Activated T-cell treated with anti-CD3 and anti-CD28 coated beads, Interleukin-2, amount 50 U/mL, for 48 hours (primary cell): ENCODE results near the gene SLC6A17.

ENCODE experiments used
- DNase-seq, 2 experiments: peaks; one replicate each; pipeline ENCODE4 v3.0.0-alpha.2; 2020

The SLC6A17 gene

DNA sequence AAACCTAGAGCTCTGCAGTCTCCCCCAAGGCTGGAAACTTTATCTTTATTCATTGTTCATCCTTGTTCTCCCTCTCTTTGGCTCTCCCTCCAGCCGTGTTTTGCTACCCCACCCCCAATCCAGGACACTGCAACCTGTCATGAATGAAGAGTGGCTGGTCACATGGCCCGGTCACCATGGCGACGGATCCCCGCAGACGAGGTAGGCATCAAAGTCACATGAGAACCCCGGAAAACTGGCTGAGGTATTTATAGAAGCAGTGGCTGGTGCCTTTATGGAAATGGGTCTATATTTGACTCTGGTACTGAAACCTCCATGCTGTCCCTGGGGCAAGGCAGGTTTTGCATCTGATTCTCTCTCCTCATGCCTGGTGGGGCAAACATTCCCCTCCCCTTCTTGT lies 13.4 kb upstream of the SLC6A17 start:
- DNase-seq, result peak in 1 of 2 experiments; percentile 37

DNA sequence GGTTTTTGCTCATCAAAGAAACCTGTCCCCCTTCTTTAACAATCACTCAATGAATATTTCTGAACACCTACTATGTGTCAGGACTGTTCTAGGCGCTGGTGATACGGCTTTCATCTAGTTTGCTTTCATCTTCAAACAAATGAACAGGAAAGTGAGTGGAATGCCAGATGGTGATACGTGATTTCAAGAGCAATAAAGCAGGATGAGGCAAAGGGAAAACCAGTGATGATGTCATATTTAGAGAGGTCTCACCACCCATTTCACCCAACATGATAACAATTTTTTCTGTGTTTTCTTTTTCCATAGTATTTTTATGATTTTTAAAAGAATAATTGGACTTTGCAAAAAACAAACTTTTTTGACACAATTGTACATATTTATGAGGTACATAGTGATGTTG lies 11.3 kb upstream of the SLC6A17 start:
- DNase-seq, result no peak

DNA sequence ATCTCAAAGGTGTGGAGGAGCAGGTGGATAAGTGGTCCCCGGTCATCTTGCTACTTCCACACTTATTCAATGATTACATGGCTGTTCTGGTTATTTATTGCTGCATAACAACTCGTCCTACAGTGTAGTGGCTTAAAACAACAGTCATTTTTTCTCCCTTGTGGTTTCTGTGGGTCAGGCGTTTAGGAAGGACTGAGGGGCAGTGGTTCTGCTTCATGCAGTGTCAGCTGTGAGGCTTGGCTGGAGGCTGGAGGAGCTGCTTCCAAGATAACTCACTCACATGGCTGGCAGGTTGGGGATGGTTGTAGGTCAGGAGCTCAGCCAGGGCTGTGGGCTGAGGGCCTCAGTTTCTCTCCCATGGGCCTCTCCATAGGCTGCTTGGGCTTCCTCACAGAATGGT lies 5.9 kb upstream of the SLC6A17 start:
- DNase-seq, result no peak

DNA sequence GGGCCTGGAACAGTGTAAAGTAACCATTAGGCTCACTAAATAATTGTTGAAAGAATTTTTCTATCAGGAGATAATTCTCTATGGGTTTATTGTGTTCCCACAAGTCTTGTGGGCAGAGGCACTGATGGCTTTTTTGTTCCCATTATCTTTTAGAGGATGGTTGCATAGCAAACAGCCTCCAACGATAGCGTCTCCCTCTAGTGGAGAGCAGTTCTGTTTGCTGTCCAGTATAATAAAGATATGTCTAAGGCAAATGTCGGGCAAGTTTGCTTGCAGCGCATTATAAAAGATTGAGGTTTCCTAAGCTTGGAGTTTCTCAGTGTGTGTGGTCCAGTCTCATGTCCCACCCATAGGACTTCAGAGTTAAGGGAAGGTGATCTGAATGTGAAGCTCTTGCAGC lies 1.3 kb upstream of the SLC6A17 start:
- no peak for DNase-seq

DNA sequence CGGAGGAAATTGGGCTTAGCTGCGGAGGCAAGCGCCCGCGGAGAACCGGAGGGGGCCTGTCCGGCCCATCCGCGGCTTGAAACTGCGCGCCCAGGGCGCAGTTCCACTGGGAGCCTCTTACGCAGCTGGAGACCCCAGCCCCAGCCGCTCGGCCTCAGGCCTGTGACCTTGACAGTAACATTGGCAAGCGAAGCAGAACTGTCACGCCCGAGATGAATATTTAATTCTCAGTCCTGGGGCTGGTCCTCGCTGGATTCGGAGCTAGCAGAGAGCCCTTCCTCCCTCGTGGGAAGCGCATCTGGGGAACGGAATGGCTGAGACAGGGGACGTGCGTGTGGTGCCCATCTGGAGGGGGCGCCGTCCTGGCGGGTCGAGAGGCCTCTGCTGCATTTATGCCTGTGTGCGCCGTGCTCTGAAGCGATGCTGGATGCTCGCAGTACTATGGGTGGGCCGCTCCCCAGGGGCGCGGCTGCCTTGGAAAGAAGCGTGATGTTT lies 928 bp downstream of the SLC6A17 start:
- no peak for DNase-seq

DNA sequence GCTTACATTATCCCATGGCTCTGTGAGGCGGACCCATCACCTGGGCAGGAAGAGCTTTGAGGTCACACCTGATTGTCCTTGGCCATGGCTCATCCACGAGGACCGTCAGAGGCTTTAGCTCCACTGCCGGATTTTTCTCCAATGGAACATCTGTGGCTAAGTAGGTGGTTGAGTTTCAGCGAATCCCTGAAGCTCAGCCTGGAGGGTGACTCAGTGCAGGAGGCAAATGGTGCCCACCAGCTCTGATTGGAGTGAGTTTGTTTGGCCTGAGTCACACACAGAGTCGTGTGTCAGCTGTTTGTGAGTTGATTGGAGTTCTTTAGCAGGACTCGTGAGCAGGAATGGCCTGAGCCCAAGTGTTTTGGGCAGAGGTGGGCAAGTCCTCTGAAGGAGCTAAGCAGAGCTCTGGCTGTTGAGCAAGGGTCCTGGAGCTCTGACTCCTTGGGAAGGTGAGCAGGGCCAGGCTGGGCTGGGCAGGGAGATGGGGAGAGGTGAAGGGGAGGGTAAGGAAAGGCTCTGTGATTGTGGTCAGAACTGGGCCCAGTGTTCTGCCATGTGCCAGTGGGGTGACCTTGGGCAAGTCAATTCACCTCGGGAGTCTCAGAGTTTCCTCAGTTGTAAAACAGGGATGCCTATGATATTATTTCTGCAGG lies 2.0 kb downstream of the SLC6A17 start:
- DNase-seq, result no peak

DNA sequence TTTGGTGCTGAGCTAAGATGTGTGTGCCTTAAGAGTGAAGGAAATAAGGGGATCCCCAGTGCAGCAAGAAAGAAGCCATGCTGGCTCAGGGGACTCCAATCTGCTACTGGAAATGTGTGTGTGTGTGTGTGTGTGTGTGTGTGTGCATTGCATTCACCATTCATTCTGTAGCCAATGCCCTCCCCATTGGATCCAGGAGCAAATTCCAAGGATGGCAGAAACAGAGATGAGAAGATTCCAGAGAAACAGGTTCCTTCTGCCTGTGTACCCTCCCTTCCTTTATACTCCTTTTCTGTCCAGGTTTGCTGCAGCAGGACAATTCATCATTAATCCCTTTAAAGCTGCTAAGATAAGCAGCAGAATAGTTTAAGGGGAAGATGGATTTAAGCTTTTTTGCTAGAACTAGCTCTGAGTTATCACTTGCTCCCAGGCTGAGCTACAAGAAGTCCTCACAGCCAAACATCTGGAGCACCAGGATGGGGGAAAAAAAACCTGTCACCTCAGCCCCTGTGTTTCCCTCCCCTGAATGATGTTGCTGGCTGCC lies 3.2 kb downstream of the SLC6A17 start:
- DNase-seq, result no peak

DNA sequence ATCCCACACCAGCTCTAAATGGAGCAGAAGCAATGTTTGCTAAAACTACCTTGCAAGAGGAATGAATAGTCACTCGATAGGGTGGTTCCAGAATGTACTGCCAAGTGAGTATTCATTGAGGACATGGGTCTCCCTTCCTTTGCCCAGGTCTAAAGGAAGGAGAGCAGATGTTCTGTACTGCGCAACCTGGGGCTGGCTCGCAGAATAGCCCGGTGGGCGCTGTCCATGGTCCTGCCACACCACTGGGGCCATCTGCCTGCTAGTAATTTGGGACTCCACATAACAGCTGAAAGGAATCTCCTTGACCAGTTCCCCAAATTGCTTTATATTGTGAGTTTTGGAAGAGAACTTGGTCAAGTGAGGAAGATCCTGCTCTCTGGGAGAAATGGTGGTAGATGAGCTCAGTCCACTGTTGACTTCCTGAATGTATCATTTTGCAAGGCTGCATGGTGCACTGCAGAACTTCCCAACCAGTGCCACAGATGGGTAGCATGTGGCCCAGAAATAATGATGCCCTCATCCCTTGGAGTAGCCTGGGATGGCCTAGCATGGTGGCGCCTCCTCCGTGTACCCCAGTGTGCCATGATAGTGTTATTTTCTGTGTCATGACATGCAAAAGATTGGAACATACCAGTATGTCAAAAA lies 5.7 kb downstream of the SLC6A17 start:
- DNase-seq, result peak; percentile 45 to 67

DNA sequence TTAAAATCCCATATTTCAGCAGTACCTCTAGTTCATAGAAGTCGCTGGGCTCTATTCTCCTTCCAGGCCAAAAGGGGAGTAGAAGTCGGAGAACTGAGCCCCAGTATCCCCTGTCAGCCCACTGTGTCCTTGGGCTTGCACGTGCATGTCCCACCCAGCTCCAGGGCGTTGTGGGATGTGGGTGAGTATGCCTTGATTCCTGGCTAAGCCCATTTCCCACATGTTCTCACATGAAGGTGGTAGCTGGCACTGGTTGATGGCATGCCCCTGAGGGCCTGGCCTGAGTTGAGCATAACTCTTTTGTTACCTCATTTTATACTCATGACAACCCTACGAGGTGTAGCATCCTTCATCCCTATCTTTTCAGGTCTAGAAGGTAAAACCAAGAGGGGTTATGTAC lies 8.0 kb downstream of the SLC6A17 start:
- DNase-seq, result no peak

DNA sequence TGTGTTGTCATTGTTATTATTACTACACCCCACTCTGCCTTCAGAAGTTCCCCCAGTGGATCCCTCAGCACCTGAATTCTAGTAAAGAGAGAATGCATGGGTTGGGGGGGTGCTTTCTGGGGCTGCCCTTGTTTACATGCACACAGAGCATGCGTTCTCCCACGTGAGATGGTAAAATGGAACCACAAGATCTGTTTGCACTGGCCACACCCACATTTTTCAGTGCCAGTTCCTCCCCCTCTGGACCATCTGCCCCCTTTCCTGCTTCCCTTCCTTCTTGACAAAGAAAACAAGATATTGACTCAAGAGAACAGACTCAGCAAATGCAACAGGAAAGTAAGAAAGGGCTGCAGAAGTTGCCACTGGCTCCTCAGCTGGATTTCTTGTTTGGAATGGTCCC lies 8.9 kb downstream of the SLC6A17 start:
- DNase-seq, result no peak

DNA sequence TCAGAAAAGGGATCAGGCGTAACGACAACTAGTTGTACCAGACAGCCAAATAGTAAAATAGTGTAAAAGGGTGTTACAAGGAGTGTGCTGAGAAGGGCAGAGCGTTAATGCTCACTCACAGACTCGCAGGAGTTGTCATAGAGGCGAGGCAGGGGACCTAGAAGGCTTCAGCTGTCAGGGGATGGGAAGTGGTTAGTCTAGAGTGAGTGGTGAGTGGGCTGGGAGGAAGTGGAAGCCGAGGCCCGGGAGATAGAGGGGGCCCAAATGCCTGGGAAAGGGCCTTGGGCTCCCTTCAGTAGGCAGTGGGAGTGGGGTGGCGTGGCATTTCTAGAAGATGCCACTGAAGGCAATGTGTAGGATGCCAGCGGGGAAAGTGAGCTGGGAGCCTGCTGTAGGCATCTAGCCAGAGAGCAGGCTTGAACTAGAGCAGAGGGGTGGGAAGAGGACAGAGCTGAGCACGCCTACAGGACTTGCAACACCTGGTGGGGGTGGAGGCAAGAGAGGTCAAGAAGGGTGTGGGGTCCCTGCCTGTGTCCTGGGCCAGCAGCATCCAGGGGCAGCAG lies 10.3 kb downstream of the SLC6A17 start:
- DNase-seq, result no peak

DNA sequence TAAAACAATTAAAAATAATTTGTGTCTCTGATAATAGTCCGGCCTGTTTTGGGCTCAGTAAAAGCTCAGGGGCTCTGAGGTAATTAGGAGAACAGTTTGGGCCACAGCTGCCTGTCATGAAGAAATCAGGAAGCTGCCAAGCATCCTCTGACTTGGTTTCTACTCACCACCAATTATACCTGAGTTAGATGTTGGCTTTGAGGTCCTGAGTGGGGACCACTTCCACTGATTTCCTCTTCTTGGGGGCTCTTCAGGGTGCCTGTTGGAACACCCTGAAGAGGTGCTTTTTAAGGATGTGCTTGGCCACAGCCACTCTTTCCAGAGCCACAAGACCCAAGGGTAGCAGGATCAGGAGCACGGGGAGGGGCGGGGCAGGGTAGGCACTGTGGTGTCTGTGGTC lies 10.9 kb downstream of the SLC6A17 start:
- DNase-seq, result no peak

DNA sequence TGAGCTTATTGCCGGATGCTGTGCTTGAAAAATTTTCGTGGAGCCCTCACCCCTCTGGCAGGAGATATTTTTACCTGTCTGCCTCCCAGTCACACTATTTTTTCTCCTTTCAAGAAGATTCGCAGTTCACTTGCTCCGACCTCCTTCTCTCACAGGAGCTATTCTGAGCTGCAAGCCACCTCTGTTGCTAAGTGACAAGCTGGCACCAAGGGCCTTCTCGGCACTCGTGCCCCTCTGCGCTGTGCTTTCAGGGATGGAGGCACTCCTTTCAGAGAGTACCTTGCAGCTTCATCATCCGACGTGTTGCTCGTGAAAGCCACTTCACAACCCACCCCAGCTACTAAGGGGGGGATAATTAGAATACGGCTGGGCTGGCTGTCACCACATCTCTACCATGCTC lies 11.6 kb downstream of the SLC6A17 start:
- DNase-seq, result no peak

DNA sequence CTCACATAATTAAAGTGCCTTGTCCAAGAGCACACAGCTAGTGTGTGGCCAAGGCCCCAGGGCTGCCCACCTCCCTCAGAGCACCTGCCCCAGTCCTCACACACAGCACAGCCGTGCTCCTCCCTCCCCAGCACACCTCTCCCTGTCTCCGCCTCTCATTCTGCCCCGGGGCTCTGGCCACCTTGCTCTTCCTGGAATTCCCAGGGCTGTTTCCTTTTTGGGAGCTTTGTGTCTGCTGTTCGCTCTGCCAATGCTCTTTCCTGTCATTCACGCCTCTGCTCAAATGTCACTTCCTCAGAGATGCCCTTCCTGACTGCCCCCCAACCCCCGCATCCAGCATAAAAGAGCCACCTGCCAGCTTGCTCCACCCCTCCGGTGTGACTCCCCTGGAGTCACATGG lies 13.3 kb downstream of the SLC6A17 start:
- DNase-seq, result no peak

DNA sequence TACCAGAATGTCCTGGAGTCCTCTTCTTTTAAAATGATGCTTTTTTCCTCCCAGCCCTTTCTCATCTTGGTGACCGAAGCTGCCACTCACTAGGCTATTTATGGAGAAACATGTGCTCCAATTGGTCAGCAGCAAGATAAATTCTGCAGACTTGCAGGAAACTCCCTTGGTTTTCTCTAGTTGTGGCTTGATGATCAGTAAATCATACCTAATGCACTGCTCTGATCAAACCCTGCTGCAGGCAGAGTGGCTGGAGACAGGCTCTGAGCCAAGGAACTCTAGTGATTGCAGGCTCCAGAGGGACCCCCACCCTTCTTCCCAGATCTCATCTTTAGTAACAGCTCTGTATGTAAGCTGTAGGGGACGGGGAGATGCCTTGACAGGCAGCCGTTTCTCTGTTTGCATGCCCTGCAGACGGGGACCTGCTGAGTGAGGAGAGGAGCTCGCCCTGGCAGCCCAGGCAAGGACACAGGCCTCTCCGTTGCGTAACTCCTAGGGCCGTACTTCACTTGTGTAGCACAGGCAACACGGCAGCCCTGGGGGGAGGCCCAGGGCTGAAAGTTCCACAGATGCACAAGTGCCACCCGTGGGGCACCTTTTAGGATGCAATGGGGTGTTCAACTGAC lies 14.5 kb downstream of the SLC6A17 start:
- no peak for DNase-seq

DNA sequence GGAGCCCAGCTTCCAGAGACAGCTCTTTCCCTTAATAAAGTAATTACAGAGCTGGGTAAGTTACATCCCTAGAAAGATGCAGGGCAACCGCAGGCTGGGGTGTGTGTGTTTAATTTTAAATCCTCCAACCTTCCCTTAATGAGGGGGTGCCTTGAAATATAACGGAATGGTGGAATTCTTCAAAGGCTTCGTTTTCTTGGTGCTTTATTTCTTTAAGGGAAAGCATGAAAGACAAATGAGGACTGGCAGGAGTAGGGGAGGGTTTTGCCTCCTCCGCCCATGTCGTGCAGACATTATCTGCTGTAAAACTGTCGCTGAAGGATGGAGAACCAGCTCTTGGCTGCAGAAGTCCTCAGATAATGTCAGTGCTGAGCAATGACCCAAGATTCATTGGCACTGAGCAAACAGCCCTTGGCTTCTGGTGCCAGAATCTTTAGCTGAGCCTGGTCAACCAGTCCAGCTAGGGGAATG lies 15.5 kb downstream of the SLC6A17 start:
- DNase-seq, result no peak

DNA sequence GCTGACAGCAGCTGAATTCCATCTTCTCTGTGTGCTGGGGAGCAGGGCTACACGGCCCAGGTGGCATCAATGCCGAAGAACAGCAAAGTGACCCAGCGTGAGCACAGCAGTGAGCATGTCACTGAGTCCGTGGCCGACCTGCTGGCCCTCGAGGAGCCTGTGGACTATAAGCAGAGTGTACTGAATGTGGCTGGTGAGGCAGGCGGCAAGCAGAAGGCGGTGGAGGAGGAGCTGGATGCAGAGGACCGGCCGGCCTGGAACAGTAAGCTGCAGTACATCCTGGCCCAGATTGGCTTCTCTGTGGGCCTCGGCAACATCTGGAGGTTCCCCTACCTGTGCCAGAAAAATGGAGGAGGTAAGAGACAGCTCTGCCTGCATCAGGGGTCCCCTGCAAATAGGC lies 16.6 kb downstream of the SLC6A17 start:
- DNase-seq, result no peak

DNA sequence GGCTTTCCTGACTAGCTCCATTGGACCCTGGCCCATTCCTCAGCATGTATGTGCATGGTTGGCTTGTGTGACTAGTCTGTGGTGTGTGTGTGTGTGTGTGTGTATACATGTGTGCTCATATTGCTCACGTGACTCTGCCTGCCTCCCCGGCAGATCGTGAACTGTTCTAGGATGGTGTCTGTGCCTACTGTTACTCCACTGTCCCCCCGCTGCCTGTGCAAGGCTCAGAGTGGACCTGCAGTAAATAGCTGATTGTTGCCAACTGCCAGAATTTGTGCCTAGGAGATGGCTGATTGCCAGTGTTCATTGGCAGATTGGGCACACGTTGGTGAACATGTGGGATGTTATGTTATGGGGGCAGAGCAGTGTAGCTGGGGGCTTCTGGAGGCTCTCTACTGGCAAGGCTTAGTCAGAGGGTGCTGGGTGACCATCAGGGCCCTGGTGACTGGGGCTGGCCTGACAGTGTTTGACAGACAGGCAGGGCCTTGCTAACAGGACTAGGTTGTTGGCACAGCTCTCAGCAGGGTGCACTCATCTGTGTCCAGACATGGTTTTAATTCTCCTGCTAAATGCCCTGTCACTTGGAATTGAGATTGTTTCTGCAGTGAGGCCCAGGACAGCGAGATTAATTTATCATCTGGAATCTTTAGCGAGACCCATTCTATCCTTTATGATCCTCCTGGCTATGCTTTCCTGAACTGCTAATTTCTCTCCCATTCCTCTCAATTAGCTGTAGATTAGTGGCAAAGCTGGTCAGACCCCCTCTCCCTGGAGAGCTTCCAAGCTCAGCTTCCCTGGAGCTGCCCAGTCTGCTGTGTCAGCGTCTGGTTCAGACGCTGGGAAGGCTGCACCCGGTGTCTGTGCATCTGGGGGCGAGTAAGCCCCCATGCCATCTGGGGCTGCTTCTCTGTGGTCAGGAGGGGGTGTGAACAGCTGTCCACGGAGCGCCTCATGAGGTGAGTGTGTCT lies 20.8 kb downstream of the SLC6A17 start:
- no peak for DNase-seq

DNA sequence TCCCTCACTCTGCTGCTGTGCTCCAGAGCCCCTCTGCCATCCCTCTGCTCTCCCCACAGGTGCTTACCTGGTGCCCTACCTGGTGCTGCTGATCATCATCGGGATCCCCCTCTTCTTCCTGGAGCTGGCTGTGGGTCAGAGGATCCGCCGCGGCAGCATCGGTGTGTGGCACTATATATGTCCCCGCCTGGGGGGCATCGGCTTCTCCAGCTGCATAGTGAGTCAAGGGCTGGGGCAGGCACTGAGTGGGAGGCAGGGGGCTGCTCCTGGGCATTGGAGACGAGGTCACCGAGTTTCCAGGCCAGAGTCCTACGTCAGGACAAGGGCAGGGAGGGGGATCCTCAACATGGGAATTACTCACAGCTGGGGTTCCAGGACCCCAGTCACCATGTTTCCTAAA lies 21.7 kb downstream of the SLC6A17 start:
- DNase-seq, result no peak

DNA sequence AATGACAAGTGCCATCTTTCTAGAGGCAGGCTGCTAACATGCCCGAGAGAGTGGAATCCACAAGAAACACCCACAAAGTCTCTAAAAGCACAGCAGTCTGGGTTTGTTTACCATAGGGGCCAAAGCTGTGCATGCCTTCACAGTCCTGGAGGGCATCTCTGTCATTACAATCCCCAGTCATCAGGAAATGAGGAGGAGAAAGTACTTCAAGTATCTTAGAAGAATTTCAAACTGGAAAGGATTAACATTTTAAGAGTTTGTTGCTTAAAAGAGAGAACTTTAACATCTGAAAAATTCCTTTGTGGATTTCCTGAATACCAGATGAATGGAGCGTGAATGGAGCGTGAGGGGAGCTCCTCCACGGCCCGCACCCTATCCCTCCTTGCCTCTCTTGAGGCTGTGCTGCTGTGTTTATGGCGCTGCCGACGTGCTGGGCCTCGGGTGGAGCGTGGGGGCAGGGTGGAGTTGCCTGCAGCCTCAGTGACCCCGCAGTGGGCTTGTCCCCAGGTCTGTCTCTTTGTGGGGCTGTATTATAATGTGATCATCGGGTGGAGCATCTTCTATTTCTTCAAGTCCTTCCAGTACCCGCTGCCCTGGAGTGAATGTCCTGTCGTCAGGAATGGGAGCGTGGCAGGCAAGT lies 23.3 kb downstream of the SLC6A17 start:
- no peak for DNase-seq

DNA sequence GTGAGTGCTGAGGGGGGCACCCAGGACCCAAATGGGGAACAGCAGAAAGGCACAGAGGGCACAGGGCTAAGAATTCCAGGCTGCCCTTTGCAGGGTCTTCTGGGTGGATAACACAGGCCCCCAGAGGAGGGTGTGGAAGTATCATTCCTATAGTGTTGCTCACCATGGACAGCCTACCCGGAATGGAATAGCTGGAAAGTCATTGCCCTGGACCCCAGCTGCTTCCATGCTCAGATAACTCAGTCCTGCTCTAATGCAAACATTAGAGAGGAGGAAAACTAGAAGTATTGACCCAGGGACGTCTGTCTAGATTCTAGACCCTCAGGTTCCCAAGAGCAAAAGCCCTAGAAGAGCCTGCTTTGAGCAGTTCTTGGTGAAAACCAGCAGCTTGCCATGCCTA lies 24.7 kb downstream of the SLC6A17 start:
- no peak for DNase-seq
